ENCODE data around the gene PTPN11.

- TF ChIP-seq POLR2A (IDR thresholded peaks at IDR 0.05): no peak
- no peak for TF ChIP-seq CTCF (IDR thresholded peaks at IDR 0.05)
- no peak for TF ChIP-seq EP300 (IDR thresholded peaks at IDR 0.05)
Measured at GRCh38 chr12:112530941-112531340, 112.2 kb downstream of the PTPN11 start.
